ENCODE results near the gene PCDH9. TPM values are rescaled to one million over a fixed set of nuclear protein-coding genes. Genes with fewer than 3 reads are reported as not detected.

PCDH9 gene
- total RNA-seq, 6 experiments from 2014 or later, result 1.6 to 3.9 (median 3.1) TPM

DNA sequence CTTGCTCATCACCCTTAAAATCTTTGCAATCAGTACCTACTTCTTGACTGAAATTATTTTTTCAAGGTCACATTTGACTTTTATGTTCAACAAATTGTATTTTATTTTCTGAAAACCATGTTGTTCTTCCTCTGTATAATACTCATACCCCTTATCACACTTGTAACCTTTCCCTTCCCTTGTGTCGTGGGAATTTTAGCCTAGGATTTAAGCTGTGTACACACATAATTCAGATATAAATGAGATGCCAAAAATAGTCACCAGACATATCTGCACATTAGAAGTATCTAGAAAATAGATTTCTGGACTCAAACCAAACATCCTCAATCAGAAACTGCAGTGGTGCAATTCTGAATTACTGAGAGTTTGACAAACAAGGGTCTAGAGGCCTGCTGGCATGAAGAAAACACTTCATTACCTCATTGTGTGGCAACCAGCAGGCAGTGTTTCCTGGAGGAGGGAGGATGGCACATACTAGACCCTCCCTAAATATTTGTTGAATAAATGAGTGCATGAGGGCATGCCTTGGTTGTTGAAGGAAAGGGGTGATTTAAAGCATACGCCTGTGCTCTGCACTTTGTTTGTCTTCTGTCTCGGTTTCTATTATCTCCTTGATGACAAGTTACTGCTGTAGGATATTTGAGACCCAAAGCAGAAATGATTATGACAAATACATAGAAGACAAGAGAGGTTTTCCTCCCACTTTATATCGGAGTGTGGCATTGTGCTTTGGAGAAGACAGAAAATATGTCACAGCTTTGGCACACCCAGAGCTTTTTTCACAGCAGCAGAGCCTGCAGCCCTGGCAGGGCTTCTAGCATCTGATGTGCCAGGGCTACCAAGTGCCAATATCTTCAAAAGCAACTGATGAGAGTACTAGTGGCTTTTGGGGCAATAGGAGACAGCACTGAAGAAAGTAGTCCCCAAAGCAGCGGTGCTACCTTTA is 881.1 kb downstream of the PCDH9 start:
- ATAC-seq (peak in 2 of 4 donors; percentile 20 to 54), DNase-seq (no peak)
- no peaks in the 10 kb centered on the region for H3K9me3 ChIP-seq
- WGBS (ENCODE audit: insufficient coverage, low coverage, low lambda C conversion rate, missing lambda C conversion rate), result 36% methylated on average over 5 of the region's 5 CpGs
- no peak for TF ChIP-seq POLR2A (IDR thresholded peaks at IDR 0.05)
- TF ChIP-seq, protein P1, sequence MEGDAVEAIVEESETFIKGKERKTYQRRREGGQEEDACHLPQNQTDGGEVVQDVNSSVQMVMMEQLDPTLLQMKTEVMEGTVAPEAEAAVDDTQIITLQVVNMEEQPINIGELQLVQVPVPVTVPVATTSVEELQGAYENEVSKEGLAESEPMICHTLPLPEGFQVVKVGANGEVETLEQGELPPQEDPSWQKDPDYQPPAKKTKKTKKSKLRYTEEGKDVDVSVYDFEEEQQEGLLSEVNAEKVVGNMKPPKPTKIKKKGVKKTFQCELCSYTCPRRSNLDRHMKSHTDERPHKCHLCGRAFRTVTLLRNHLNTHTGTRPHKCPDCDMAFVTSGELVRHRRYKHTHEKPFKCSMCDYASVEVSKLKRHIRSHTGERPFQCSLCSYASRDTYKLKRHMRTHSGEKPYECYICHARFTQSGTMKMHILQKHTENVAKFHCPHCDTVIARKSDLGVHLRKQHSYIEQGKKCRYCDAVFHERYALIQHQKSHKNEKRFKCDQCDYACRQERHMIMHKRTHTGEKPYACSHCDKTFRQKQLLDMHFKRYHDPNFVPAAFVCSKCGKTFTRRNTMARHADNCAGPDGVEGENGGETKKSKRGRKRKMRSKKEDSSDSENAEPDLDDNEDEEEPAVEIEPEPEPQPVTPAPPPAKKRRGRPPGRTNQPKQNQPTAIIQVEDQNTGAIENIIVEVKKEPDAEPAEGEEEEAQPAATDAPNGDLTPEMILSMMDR (IDR thresholded peaks at IDR 0.05), result no peak
- H3K4me1 ChIP-seq, result no peaks in the 10 kb centered on the region
- no peak overlapping the region for H3K27ac ChIP-seq
- H3K36me3 ChIP-seq, result no peaks in the 10 kb centered on the region
- no peak overlapping the region for H3K4me3 ChIP-seq
- H3K27me3 ChIP-seq, result no peaks in the 10 kb centered on the region
- intact Hi-C loops (cut with DNase I), result no loop called here

DNA sequence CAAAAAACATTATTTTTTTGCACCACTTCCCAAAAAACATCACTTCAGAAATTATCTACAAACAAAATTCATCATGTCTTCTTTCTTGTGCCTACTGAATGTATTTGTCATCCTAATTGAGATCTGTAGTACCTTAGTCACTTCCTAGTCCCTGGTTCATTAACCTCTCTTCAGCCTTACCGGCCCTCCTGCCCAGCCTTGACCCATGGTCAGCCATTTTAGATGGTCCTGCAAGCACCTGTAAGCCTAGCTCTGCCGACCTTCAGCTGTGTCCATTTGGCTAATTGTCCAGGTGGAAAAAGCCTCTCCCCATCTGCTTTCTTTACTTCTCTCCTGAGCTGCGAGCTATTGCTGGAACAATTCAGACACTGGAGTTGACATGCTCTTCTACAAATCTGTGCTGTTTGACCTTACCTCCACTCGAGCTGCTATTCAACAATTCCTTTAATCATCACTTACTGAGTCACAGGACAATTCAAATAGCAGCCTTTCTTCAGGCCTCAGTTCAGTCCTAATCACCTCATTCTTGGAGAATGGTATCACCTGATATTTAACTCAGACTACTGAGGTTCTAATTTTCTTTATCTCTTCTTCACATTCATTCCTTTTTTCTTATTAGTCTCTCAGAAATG is 882.5 kb downstream of the PCDH9 start:
- Histone ChIP-seq H3K27me3 (no peaks in the 10 kb centered on the region), H3K36me3 (no peaks in the 10 kb centered on the region), H3K27ac (no peak overlapping the region), H3K4me1 (no peaks in the 10 kb centered on the region), H3K4me3 (no peak overlapping the region), H3K9me3 (no peaks in the 10 kb centered on the region)
- no peak for TF ChIP-seq POLR2A (IDR thresholded peaks at IDR 0.05)
- TF ChIP-seq, protein P1 (IDR thresholded peaks at IDR 0.05), result no peak
- intact Hi-C loops (cut with DNase I), result no loop called here
- ATAC-seq (no peak), DNase-seq (no peak)
- WGBS (ENCODE audit: insufficient coverage, low coverage, low lambda C conversion rate, missing lambda C conversion rate), result 52% methylated on average over 3 of the region's 4 CpGs

DNA sequence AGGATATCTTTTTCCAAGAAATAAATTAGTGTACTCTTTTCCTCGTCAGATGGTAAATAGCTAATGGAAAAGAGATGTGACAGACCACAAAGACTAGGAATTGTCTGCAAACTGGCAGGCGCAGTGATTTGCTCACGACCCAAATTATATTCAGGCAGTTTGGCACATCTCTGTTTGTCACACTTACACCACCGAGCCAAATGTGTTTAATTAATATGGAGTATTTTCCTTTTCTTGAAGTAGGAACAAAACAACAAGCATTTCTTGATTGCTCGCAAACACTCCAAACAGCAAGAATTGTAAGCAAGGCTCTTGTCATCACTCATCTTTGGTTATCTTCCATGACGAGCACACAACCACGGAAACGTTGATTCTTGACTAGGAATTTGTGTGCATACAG is 884.2 kb downstream of the PCDH9 start:
- no peak overlapping the region for H3K27ac ChIP-seq
- intact Hi-C loops (cut with DNase I), result no loop called here
- H3K4me1 ChIP-seq, result no peaks in the 10 kb centered on the region
- no peaks in the 10 kb centered on the region for H3K36me3 ChIP-seq
- no peak overlapping the region for H3K4me3 ChIP-seq
- no peaks in the 10 kb centered on the region for H3K27me3 ChIP-seq
- DNase-seq (no peak), ATAC-seq (no peak)
- TF ChIP-seq POLR2A (IDR thresholded peaks at IDR 0.05), result no peak
- TF ChIP-seq, protein P1 (IDR thresholded peaks at IDR 0.05), result no peak
- 41% methylated on average over 8 of the region's 8 CpGs for WGBS (ENCODE audit: insufficient coverage, low coverage, low lambda C conversion rate, missing lambda C conversion rate)
- H3K9me3 ChIP-seq, result no peaks in the 10 kb centered on the region

DNA sequence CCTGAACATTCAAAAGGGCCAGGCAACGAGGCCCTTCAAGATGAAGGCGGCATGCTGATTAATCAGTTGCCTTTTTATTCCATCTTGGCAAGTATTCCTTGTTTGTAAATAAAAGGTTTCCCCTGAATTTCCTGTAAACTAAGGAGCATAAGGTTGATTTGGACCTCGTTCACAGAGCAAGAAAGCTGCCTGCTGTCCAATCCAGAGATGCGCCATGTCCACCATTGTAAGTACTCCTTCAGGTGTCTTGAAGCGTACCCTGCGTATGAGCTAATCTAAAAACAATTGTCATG is 884.7 kb downstream of the PCDH9 start:
- Histone ChIP-seq H3K9me3 (no peaks in the 10 kb centered on the region), H3K36me3 (no peaks in the 10 kb centered on the region), H3K27ac (no peak overlapping the region), H3K4me1 (no peaks in the 10 kb centered on the region), H3K27me3 (no peaks in the 10 kb centered on the region), H3K4me3 (no peak overlapping the region)
- intact Hi-C loops (cut with DNase I), result no loop called here
- WGBS (ENCODE audit: insufficient coverage, low coverage, low lambda C conversion rate, missing lambda C conversion rate), result 50% methylated on average over 6 of the region's 6 CpGs
- TF ChIP-seq, protein P1 (IDR thresholded peaks at IDR 0.05), result no peak
- TF ChIP-seq POLR2A (IDR thresholded peaks at IDR 0.05), result no peak
- DNase-seq (no peak), ATAC-seq (no peak)

Measured in right lobe of liver (tissue), 6 donors.